GM18519 (cell line): ENCODE data around the gene KCNT2.

ENCODE experiments used
- ATAC-seq: cut with Tn5 transposase; IDR thresholded peaks from one replicate; pipeline ENCODE4 v1.9.1; 2021; ENCODE audit warnings: mild to moderate bottlenecking, moderate library complexity; ENCODE audit not compliant: unreplicated experiment, low FRiP score

KCNT2 gene

DNA sequence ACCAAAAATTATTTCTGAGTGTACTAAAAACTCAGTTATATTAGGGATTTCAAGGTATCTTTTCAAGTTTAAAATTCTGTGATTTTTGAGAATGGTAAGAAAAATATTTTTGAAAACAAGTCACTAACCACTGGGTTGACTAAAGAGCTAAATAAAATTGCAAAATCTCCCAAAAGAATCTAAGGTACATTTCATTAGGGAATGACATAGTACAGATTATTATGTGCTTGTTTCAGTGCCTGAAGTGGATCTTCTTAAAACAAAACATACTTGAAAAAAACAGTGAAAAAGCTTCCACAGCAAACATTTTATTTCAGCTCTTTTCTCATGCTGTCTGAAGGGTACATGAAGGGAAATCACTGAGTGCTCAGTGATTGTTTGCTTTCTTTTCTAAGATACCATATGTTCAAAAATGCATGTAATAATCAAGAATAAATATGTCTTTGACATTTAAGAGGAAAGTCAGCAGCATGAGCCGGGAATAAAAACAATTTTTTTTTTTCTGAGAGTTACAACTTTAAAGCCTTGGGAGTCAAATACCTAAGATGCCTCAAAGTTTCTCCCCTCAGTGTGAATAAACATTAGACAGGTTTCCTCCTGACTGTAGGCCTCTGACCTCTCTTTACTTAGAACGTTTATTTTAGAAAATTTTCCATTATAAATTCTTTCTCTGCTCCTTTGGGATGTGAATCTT lies 200.7 kb downstream of the KCNT2 start:
- ATAC-seq = no peak

GRCh38 chr1:196405839-196406238 lies 202.4 kb downstream of the KCNT2 start:
- ATAC-seq = no peak

GRCh38 chr1:196403803-196404690 lies 204.2 kb downstream of the KCNT2 start:
- no peak for ATAC-seq

- no peak for ATAC-seq
Measured at GRCh38 chr1:196401891-196402290, 206.3 kb downstream of the KCNT2 start.

DNA sequence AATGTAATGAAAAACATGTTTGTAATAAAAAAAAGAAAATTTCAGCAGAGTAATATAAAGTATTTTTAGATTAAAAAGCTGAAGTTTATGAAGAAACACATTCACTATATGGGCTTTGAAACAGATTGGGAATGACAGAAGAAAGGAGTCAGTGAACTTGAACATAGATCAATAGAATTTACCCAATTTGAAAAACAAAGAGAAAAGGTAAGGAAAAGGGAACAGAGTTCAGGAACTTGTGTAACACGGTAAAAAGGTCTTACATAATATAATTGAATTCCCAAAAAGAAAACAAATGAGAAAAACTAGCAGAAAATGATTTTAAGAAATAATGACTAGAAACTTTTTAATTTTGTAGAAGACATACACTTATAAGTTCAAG lies 206.8 kb downstream of the KCNT2 start:
- ATAC-seq = no peak

- no peak for ATAC-seq
Measured at GRCh38 chr1:196400478-196401451, 207.5 kb downstream of the KCNT2 start.

DNA sequence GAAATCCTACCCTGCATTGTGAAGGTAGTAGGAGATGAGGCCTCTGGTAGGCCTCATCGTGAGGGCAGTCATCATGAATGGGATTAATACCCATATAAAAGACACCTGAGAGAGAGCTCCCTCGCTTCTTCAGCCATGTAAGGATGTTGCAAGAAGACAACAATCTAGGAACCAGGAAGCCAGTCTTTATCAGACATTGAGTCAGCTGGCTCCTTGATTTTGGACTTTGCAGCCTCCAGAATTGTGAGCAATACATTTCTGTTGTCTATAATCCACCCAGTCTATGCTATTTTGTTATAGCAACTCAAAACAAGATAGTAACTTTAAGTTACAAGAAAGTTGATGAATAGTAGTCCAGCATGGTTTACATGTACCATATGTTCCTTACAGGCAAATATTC lies 208.5 kb downstream of the KCNT2 start:
- no peak for ATAC-seq

DNA sequence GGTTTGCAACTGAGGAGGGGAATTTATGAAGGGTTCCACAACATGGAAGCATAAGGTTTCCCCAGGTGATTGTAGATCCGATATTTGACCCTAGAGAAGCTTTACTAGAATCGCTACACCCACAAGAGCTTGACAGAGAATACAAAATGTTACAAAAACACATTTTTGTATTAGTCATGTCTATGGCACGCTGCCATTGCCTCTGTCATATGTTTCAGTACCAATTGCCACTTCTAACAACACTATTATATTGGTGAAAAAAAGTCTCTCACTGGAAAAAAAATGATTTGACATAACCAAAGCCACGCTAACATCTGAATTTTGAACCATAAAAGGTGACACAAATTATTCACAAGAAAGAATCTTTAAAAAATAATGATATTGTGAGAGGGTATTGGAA lies 214.5 kb downstream of the KCNT2 start:
- ATAC-seq = no peak

- no peak for ATAC-seq
Measured at GRCh38 chr1:196393282-196393681, 215.0 kb downstream of the KCNT2 start.

- no peak for ATAC-seq
Measured at GRCh38 chr1:196387766-196388165, 220.5 kb downstream of the KCNT2 start.

DNA sequence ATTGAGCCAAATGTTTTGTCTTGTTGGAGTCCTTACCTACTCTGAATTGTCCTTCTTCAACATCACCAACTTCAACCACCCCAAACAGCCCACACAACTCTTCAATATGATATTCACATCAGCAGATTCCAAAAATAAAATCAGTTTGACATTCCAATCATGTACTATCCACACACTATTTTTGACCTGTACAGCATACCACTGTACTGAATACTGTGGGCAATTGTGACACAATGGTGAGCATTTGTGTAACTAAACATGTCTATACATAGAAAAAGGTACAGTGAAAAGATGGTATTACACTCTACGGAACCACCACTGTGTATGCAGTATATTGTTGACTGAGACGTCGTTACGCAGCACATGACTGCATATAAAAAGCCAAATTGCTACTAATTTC lies 223.1 kb downstream of the KCNT2 start:
- ATAC-seq = no peak

DNA sequence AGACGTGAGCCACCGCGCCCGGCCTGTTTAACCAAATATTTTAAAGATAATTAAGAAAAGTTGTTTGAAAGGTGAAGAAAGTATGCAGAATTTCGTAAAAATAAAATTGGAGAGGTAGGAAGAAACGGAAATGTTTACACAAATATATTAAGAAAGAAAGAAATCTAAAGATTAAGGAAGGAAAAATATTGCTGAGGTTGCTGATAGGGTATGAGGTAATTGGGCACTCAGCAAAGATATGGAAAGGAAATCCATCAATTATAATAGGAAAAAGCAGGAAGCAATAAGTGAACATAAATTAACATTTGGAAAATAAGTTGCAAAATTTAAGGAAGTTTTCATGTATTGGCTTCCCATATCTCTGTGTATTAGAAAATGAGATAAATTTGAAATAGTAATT lies 225.9 kb downstream of the KCNT2 start:
- ATAC-seq = no peak

DNA sequence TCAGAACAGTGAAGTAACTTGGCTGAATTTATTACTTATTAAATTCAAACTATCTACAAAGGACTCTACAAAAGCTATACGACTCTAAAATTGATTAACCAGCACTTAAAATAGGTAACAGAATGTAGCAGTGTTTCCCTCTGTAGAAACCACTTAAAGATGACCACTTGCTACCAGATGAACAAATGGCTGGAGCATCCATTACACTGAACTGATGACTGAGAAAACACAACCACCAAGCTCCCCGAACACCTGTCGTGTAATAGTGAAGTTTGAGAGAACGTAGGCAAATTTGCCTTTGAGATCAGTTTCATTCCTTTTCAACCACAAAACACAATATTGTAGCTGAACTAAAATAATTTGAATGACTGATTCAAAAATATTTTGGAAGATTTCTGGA lies 226.7 kb downstream of the KCNT2 start:
- no peak for ATAC-seq

GRCh38 chr1:196380316-196380715 lies 227.9 kb downstream of the KCNT2 start:
- ATAC-seq = no peak

DNA sequence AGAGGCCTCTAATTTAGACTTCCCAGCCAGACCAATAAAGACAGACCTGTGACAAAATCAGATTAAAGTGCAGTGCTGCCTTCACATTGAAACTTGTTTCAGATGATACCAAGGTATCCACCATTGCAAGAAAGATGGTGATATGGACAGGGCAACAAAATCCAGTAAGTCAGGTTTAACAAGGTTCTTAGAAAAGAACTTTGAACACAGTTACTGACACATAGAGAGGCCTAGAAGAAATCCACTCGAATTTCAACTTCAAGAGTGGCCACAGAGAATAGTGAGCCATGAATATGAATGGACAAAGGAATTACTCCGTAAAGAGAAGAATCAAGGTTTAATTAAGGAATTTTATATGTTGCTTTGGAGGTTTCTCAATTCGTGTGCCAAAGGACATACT lies 230.4 kb downstream of the KCNT2 start:
- no peak for ATAC-seq

DNA sequence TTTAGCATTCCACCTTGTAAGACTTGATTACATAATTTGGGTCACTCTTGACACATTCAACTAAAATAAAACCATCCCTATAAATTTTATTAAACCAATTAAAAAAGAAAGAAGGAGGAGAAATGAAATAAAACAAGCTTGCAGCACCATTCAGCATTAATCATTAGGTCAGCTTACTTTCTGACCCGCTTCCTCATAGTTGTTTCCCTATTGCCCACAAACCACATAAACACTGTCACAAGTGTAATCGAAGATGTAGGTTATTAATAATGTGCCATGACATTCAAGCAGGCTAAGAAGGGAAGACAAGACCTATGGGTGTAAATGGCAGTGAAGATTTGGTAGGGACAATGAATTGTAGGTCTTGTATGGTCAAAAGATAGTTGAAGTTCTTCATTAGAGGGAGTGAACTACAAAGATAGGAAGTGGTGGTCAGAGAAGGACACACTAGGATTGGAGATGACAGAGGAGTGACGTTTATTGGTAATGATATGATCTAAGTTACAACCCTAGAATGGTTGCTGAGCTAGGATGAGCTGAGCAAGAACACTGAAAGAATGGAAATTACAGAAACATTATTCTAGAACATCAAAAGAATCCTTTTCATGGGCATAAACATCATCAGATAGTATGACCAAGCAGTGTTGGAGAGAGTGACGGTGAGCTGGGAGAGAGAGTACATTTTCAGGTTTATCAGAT lies 231.5 kb downstream of the KCNT2 start:
- no peak for ATAC-seq

GRCh38 chr1:196373798-196374197 lies 234.4 kb downstream of the KCNT2 start:
- ATAC-seq = no peak

DNA sequence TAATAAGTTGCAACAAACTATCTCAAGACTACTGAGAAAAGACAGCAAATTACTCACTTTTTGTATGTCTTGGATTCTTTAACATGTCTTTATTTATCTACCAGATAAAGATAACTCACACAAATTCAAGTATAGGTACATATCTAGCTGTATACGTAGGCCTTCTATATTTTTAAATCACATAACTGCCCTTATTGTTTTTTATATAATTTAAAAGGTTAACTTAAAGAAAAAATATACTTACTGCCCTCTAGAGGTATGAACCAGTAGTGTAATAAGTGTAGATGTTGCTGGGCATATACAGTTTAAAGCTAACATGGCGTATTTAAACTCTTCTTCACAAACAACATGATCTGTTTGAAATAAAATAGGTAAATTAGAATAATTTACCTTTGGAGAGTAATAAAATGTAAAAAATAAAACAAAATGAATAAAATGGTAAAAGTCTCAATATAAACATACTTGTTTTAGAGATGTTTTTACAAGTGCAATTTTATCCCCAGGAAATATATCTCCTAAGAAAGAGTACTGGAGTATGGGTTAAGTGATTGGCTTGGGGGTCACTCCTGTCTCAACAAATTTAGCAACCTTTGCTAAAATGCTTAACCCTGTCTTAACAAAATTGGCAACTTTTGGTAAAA lies 235.2 kb downstream of the KCNT2 start:
- ATAC-seq = peak; percentile 85

GRCh38 chr1:196367838-196368237 lies 240.4 kb downstream of the KCNT2 start:
- ATAC-seq = no peak
